GM19463 (cell line): Measurements from ENCODE around the gene RNF5.
"Not testable (repeated sequence)": the region's sequence is repeated elsewhere in the genome, so short reads cannot be mapped to it uniquely, and the experiment has no call there.

Experiments
- ATAC-seq: cut with Tn5 transposase; IDR thresholded peaks from one replicate; pipeline ENCODE4 v1.9.1; 2021; ENCODE audit warnings: mild to moderate bottlenecking, moderate library complexity; ENCODE audit not compliant: unreplicated experiment

The RNF5 gene

GRCh38 chr6:32203426-32204267 is 25.4 kb downstream of the RNF5 start:
- no peak for ATAC-seq

GRCh38 chr6:32204268-32204715 is 26.1 kb downstream of the RNF5 start:
- ATAC-seq = no peak

- ATAC-seq = no peak
Measured at GRCh38 chr6:32208996-32209395, 30.8 kb downstream of the RNF5 start.

GRCh38 chr6:32210191-32210601 is 32.0 kb downstream of the RNF5 start:
- no peak for ATAC-seq

- not testable (repeated sequence) for ATAC-seq
Measured at GRCh38 chr6:32211432-32211831, 33.2 kb downstream of the RNF5 start.

GRCh38 chr6:32212076-32212760 is 34.0 kb downstream of the RNF5 start:
- no peak for ATAC-seq

- ATAC-seq = no peak
Measured at GRCh38 chr6:32213649-32214048, 35.4 kb downstream of the RNF5 start.

- ATAC-seq = no peak
Measured at GRCh38 chr6:32214126-32214525, 35.9 kb downstream of the RNF5 start.

- ATAC-seq = no peak
Measured at GRCh38 chr6:32215617-32216016, 37.4 kb downstream of the RNF5 start.

GRCh38 chr6:32216285-32216684 is 38.1 kb downstream of the RNF5 start:
- ATAC-seq = no peak

- ATAC-seq = no peak
Measured at GRCh38 chr6:32216998-32217397, 38.8 kb downstream of the RNF5 start.

GRCh38 chr6:32218167-32218566 is 40.0 kb downstream of the RNF5 start:
- ATAC-seq = no peak

GRCh38 chr6:32220021-32220420 is 41.8 kb downstream of the RNF5 start:
- no peak for ATAC-seq

- ATAC-seq = no peak
Measured at GRCh38 chr6:32222333-32223230, 44.4 kb downstream of the RNF5 start.

- no peak for ATAC-seq
Measured at GRCh38 chr6:32223258-32224235, 45.3 kb downstream of the RNF5 start, which contains the start of gene NOTCH4. Gene NOTCH4, minus strand, starts transcription at chr6:32224067. Its CDS starts 139 bp downstream, at chr6:32223928.

- ATAC-seq = peak; percentile 67
Measured at GRCh38 chr6:32224696-32225095, 46.5 kb downstream of the RNF5 start.

GRCh38 chr6:32226434-32226833 is 48.2 kb downstream of the RNF5 start:
- no peak for ATAC-seq
